ENCODE data around the gene ZMYM1.

ZMYM1 gene

DNA sequence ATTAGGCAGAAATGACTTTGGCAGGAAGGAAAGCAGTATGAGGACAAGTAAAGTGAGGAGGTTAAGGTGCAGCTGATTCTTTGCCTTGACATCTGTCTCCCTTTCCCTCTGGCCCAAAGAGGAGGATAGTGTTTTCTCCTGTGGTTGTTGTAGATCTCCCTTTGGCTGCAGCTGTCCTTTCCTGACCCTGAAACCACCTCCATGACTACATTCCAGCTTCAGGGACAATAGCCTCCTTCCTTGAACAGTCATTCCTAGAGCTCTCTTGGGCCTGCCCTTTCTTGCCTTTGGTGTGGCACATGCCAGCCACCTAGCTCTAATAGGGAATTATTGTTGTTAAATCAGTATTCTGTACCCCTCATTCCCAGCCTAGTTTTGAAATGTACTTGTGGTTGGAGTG lies 6.2 kb downstream of the ZMYM1 start:
- Histone ChIP-seq H3K27ac (ENCODE audit: low read depth, low read length, poor library complexity, severe bottlenecking) (no peak overlapping the region), H2AFZ (ENCODE audit: low read length) (no peak overlapping the region), H3K4me2 (ENCODE audit: low read length) (no peak overlapping the region), H3F3A (ENCODE audit: insufficient read depth, low read length) (no peaks in the 10 kb centered on the region), H3K9me3 (ENCODE audit: low read length) (no peaks in the 10 kb centered on the region), H4K20me1 (ENCODE audit: insufficient read depth, low read length) (no peaks in the 10 kb centered on the region), H3K9me2 (ENCODE audit: low read depth, low read length) (no peaks in the 10 kb centered on the region), H3K27me3 (ENCODE audit: insufficient read depth, low read length) (no peaks in the 10 kb centered on the region), H3K4me3 (ENCODE audit: low read depth, low read length, poor library complexity, severe bottlenecking) (no peak overlapping the region), H3K4me1 (ENCODE audit: insufficient read depth, low read length, severe bottlenecking) (peaks cover 19% of the 10 kb centered on the region), H3K9ac (ENCODE audit: low read length) (no peak overlapping the region), H3K79me2 (ENCODE audit: insufficient read depth, low read length) (peaks cover 19% of the 10 kb centered on the region), H3K36me3 (ENCODE audit: insufficient read depth, low read length) (0 out of 2 replicates have a peak, but pooled peaks cover 4% of the 10 kb centered on the region)
- TF ChIP-seq EZH2 (IDR thresholded peaks at IDR 0.05; ENCODE audit: borderline replicate concordance, low read length): no peak
- TF ChIP-seq, protein P1, sequence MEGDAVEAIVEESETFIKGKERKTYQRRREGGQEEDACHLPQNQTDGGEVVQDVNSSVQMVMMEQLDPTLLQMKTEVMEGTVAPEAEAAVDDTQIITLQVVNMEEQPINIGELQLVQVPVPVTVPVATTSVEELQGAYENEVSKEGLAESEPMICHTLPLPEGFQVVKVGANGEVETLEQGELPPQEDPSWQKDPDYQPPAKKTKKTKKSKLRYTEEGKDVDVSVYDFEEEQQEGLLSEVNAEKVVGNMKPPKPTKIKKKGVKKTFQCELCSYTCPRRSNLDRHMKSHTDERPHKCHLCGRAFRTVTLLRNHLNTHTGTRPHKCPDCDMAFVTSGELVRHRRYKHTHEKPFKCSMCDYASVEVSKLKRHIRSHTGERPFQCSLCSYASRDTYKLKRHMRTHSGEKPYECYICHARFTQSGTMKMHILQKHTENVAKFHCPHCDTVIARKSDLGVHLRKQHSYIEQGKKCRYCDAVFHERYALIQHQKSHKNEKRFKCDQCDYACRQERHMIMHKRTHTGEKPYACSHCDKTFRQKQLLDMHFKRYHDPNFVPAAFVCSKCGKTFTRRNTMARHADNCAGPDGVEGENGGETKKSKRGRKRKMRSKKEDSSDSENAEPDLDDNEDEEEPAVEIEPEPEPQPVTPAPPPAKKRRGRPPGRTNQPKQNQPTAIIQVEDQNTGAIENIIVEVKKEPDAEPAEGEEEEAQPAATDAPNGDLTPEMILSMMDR (IDR thresholded peaks at IDR 0.05; ENCODE audit: low read length): no peak

DNA sequence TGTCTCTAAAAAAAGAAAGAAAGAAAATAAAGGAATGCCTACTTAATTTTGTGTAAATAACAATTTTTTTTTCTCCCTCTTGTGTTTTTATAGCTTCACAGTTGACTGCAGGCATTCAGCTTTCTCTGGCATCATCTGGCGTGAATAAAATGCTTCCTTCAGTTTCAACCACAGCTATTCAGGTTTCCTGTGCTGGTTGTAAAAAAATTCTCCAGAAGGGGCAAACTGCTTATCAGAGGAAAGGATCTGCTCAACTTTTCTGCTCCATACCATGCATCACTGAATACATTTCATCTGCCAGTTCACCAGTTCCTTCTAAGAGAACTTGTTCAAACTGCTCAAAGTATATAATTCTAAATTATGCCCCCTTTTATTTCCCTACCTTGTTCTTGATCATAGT lies 18.0 kb downstream of the ZMYM1 start:
- Histone ChIP-seq H3K9ac (ENCODE audit: low read length) (no peak overlapping the region), H3K9me2 (ENCODE audit: low read depth, low read length) (no peaks in the 10 kb centered on the region), H3K4me2 (ENCODE audit: low read length) (no peak overlapping the region), H2AFZ (ENCODE audit: low read length) (no peak overlapping the region), H3K4me3 (ENCODE audit: low read depth, low read length, poor library complexity, severe bottlenecking) (no peak overlapping the region), H3F3A (ENCODE audit: insufficient read depth, low read length) (no peaks in the 10 kb centered on the region), H3K27ac (ENCODE audit: low read depth, low read length, poor library complexity, severe bottlenecking) (no peak overlapping the region), H3K36me3 (ENCODE audit: insufficient read depth, low read length) (peaks cover 57% of the 10 kb centered on the region), H3K4me1 (ENCODE audit: insufficient read depth, low read length, severe bottlenecking) (no peaks in the 10 kb centered on the region), H3K27me3 (ENCODE audit: insufficient read depth, low read length) (no peaks in the 10 kb centered on the region), H3K79me2 (ENCODE audit: insufficient read depth, low read length) (no peaks in the 10 kb centered on the region), H3K9me3 (ENCODE audit: low read length) (no peaks in the 10 kb centered on the region), H4K20me1 (ENCODE audit: insufficient read depth, low read length) (no peaks in the 10 kb centered on the region)
- no peak for TF ChIP-seq EZH2 (IDR thresholded peaks at IDR 0.05; ENCODE audit: borderline replicate concordance, low read length)
- TF ChIP-seq, protein P1 (IDR thresholded peaks at IDR 0.05; ENCODE audit: low read length): no peak

DNA sequence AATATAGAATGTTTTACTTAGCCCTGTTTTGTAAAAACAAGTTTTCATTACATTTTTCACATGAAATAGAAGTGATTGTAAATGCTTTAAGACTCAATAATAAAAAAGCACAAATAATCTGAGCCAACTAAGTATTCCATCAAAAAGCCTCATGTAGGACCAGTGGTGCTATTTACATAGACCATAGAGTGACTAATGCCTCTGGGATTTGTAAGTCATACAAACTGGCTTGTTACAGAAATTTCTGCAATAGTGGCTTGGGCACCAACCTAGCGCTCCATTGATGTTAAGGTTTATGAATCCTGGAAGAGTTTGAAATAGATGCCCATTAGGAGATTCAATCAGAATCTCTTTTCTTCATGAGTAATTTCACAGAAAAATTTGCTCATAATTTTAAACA lies 31.9 kb downstream of the ZMYM1 start:
- H3F3A ChIP-seq (ENCODE audit: insufficient read depth, low read length): no peaks in the 10 kb centered on the region; the same call in 1 of the 2 replicates
- TF ChIP-seq, protein P1 (IDR thresholded peaks at IDR 0.05; ENCODE audit: low read length): no peak
- TF ChIP-seq EZH2 (IDR thresholded peaks at IDR 0.05; ENCODE audit: borderline replicate concordance, low read length): no peak
- peaks cover 15% of the 10 kb centered on the region; the same call in 1 of the 2 replicates for H3K36me3 ChIP-seq (ENCODE audit: insufficient read depth, low read length)

More for the DNA sequence above, 31.9 kb downstream of the ZMYM1 start:
- H2AFZ ChIP-seq (ENCODE audit: low read length): no peak overlapping the region
- H3K9me3 ChIP-seq (ENCODE audit: low read length): no peaks in the 10 kb centered on the region
- H3K27ac ChIP-seq (ENCODE audit: low read depth, low read length, poor library complexity, severe bottlenecking): no peak overlapping the region
- no peaks in the 10 kb centered on the region for H3K4me1 ChIP-seq (ENCODE audit: insufficient read depth, low read length, severe bottlenecking)
- no peak overlapping the region for H3K4me2 ChIP-seq (ENCODE audit: low read length)
- H3K79me2 ChIP-seq (ENCODE audit: insufficient read depth, low read length): no peaks in the 10 kb centered on the region
- H3K9me2 ChIP-seq (ENCODE audit: low read depth, low read length): no peaks in the 10 kb centered on the region
- H4K20me1 ChIP-seq (ENCODE audit: insufficient read depth, low read length): no peaks in the 10 kb centered on the region
- no peaks in the 10 kb centered on the region for H3K27me3 ChIP-seq (ENCODE audit: insufficient read depth, low read length)
- H3K4me3 ChIP-seq (ENCODE audit: low read depth, low read length, poor library complexity, severe bottlenecking): no peak overlapping the region
- H3K9ac ChIP-seq (ENCODE audit: low read length): no peak overlapping the region
